RWPE1 (cell line): ENCODE measurements around the gene KRTAP10-10.
"Not testable (repeated sequence)": the region's sequence is repeated elsewhere in the genome, so short reads cannot be mapped to it uniquely, and the experiment has no call there.

Source experiments
- CTCF ChIA-PET: fragments of 350-600 bp; sonication (Branson Sonifier 250); formaldehyde crosslinking; extraction: SDS; loops from one replicate; lab custom pipeline; 2021; lab: Yijun Ruan, JAX
- POLR2A ChIA-PET: fragments of 400-600 bp; formaldehyde crosslinking; extraction: SDS; loops from one replicate; lab custom pipeline; 2020; ENCODE audit warnings: antibody characterized with exemption; ENCODE audit not compliant: low non-redundant PET; lab: Yijun Ruan, JAX
- DNase-seq: peaks from one replicate; pipeline ENCODE4 v3.0.0; 2012; ENCODE audit warnings: low spot score
- H3K27ac ChIP-seq: fragments of 450-650 bp; 2 replicates; pipeline ENCODE4 v1.5.1; 2017
- CTCF ChIP-seq: fragments of 450-650 bp; conservative IDR thresholded peaks from 2 replicates; pipeline ENCODE4 v1.5.1; 2017; ENCODE audit warnings: low read depth, mild to moderate bottlenecking

Gene KRTAP10-10

GRCh38 chr21:44684483-44684882 is 47.3 kb downstream of the KRTAP10-10 start:
- CTCF ChIA-PET = no interaction called here
- POLR2A ChIA-PET = no interaction called here

GRCh38 chr21:44685050-44685449 is 47.9 kb downstream of the KRTAP10-10 start:
- DNase-seq, POLR2A ChIA-PET, CTCF ChIA-PET, H3K27ac ChIP-seq: not testable (repeated sequence)

More at GRCh38 chr21:44684483-44684882, 47.3 kb downstream of the KRTAP10-10 start:
- no peak for TF ChIP-seq CTCF
- no peak for DNase-seq
- no peak overlapping the region for H3K27ac ChIP-seq

GRCh38 chr21:44686000-44686781 is 49.0 kb downstream of the KRTAP10-10 start:
- CTCF ChIA-PET = no interaction called here
- TF ChIP-seq CTCF = no peak
- no peak for DNase-seq
- no peak overlapping the region for H3K27ac ChIP-seq
- POLR2A ChIA-PET = no interaction called here

DNA sequence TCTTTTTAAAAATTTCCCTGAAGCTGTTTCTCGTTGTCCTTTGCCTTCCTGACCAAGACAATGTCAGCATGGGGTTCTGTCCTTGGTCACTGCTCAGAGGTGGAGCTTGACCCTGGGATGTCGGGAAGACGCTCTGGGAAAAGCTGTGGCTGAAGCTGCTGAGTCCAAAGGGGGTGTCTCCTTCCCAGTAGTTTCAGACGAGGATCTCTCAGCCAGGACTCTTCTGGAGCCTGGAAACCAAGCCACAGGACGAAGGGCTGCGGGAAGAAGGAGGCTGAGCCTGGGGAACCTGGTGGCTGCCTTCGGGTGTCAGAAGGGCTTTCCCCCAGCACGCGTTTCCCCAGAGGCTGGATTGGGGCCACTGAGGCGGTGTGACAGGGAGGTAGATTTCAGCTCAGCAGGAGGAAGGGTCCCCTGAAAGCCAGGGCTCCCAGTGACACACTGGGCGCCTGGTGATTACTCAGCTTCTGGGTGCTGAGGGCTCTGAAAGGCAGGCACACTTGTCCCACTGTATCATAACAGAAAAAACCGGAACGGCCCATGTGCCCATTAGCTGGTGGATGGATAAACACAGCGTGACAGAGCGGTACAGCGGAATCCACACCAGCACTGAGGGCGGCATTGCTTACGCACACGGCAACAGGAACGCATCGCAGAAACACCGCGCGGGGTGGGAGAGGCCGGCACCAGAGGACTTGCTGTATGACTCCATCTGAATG is 49.8 kb downstream of the KRTAP10-10 start:
- ChIA-PET POLR2A (no interaction called here), CTCF (interaction anchor here (0.7 kb wide), 1 partner anchor 136 kb away, joined by 4 read pairs; no protein-coding TSS in a partner anchor)
- TF ChIP-seq CTCF = no peak
- no peak overlapping the region for H3K27ac ChIP-seq
- no peak for DNase-seq

DNA sequence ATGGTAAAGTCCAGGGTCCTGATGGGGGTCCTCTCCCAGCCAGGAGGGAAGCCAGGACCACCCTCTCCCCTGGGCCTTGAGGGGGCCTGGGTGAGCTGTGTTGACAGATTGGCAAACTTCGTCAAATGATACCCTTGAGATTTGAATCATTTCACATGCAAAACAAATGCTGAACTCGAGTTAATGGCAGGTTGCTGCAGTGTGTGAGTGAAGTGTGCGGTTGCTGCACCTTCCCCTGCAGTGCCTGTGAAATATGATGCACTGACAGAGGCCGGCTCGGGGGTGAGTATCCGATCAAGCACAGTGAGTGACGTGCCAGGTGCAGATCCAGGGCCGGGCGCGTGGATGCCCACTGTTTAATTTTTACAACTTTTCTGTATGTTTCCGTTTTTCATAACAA is 50.5 kb downstream of the KRTAP10-10 start:
- ChIA-PET POLR2A (no interaction called here), CTCF (interaction anchor here (0.7 kb wide), 1 partner anchor 137 kb away, joined by 4 read pairs; no protein-coding TSS in a partner anchor)
- no peak for TF ChIP-seq CTCF
- H3K27ac ChIP-seq = no peak overlapping the region
- DNase-seq = no peak
